ENCODE data around the gene ESRRG.

DNA sequence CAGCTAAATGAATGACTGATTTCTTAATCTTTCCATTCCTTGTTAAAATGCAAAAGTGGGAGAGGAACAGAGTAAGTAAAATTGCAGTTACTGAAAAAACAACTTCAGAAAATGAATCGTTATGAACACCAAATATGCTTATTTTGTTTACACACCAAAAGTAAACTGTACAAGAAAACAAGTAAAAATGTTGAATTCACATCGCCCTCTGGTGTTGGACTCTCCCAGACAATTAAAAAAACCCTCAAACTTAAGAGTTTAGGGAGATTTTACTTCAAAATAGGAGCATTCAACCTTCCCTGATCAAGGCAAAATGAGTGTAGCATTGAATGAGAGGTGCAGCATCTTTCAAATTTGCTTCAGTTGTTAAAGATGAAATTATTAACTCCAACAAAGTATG, 19.4 kb upstream of the ESRRG start:
- TF ChIP-seq POLR2AphosphoS5 (IDR thresholded peaks at IDR 0.05) (no peak), RAD21 (conservative IDR thresholded peaks at IDR 0.05) (peak; percentile 71), EZH2 (IDR thresholded peaks at IDR 0.05; ENCODE audit: borderline replicate concordance, insufficient read depth, low read length, poor library complexity, severe bottlenecking) (no peak), EP300 (conservative IDR thresholded peaks at IDR 0.05; ENCODE audit: poor library complexity, severe bottlenecking) (no peak), MXI1 (conservative IDR thresholded peaks at IDR 0.05; ENCODE audit: poor library complexity, severe bottlenecking) (no peak), TAF1 (IDR thresholded peaks at IDR 0.05; ENCODE audit: low read depth) (no peak)
- TF ChIP-seq, protein P1, sequence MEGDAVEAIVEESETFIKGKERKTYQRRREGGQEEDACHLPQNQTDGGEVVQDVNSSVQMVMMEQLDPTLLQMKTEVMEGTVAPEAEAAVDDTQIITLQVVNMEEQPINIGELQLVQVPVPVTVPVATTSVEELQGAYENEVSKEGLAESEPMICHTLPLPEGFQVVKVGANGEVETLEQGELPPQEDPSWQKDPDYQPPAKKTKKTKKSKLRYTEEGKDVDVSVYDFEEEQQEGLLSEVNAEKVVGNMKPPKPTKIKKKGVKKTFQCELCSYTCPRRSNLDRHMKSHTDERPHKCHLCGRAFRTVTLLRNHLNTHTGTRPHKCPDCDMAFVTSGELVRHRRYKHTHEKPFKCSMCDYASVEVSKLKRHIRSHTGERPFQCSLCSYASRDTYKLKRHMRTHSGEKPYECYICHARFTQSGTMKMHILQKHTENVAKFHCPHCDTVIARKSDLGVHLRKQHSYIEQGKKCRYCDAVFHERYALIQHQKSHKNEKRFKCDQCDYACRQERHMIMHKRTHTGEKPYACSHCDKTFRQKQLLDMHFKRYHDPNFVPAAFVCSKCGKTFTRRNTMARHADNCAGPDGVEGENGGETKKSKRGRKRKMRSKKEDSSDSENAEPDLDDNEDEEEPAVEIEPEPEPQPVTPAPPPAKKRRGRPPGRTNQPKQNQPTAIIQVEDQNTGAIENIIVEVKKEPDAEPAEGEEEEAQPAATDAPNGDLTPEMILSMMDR (IDR thresholded peaks at IDR 0.05; ENCODE audit: poor library complexity, severe bottlenecking) = peak; percentile 61
- TF ChIP-seq, protein P2, sequence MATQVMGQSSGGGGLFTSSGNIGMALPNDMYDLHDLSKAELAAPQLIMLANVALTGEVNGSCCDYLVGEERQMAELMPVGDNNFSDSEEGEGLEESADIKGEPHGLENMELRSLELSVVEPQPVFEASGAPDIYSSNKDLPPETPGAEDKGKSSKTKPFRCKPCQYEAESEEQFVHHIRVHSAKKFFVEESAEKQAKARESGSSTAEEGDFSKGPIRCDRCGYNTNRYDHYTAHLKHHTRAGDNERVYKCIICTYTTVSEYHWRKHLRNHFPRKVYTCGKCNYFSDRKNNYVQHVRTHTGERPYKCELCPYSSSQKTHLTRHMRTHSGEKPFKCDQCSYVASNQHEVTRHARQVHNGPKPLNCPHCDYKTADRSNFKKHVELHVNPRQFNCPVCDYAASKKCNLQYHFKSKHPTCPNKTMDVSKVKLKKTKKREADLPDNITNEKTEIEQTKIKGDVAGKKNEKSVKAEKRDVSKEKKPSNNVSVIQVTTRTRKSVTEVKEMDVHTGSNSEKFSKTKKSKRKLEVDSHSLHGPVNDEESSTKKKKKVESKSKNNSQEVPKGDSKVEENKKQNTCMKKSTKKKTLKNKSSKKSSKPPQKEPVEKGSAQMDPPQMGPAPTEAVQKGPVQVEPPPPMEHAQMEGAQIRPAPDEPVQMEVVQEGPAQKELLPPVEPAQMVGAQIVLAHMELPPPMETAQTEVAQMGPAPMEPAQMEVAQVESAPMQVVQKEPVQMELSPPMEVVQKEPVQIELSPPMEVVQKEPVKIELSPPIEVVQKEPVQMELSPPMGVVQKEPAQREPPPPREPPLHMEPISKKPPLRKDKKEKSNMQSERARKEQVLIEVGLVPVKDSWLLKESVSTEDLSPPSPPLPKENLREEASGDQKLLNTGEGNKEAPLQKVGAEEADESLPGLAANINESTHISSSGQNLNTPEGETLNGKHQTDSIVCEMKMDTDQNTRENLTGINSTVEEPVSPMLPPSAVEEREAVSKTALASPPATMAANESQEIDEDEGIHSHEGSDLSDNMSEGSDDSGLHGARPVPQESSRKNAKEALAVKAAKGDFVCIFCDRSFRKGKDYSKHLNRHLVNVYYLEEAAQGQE (IDR thresholded peaks at IDR 0.05; ENCODE audit: borderline replicate concordance) = no peak
